Stimulated activated CD4-positive, alpha-beta T cell treated with anti-CD3 and anti-CD28 coated beads, TNF-alpha, amount 100 ng/mL, for 4 hours (primary cell): Measurements from ENCODE around the gene PAPSS1.
"Not testable (repeated sequence)": the region's sequence is repeated elsewhere in the genome, so short reads cannot be mapped to it uniquely, and the experiment has no call there.

ENCODE experiments used
- DNase-seq, 3 experiments: peaks; one replicate each; pipeline ENCODE4 v3.0.0-alpha.2; 2020; ENCODE audit warnings: low read depth in 3 of 3

Gene PAPSS1

GRCh38 chr4:107719922-107720722 lies at the start of gene PAPSS1:
PAPSS1 (minus strand) TSS chr4:107720234; CDS start chr4:107720179, 55 bp downstream.
- peak; percentile 89 to 91 (median 89) for DNase-seq

- no peak for DNase-seq
These were observed 40.4 kb upstream of the PAPSS1 start for GRCh38 chr4:107760281-107760947.

GRCh38 chr4:107757864-107758476 lies 37.9 kb upstream of the PAPSS1 start:
- DNase-seq: no peak

GRCh38 chr4:107757283-107757682 lies 37.2 kb upstream of the PAPSS1 start:
- DNase-seq: no peak

- no peak for DNase-seq
These were observed 35.9 kb upstream of the PAPSS1 start for GRCh38 chr4:107755841-107756356.

- DNase-seq: no peak
These were observed 31.6 kb upstream of the PAPSS1 start for GRCh38 chr4:107751670-107752069.

GRCh38 chr4:107747748-107748486 lies 27.9 kb upstream of the PAPSS1 start:
- DNase-seq: no peak

GRCh38 chr4:107746161-107746560 lies 26.1 kb upstream of the PAPSS1 start:
- no peak for DNase-seq

GRCh38 chr4:107744532-107744931 lies 24.5 kb upstream of the PAPSS1 start:
- DNase-seq: no peak

GRCh38 chr4:107743532-107743931 lies 23.5 kb upstream of the PAPSS1 start:
- DNase-seq: no peak

- no peak for DNase-seq
These were observed 22.8 kb upstream of the PAPSS1 start for GRCh38 chr4:107742791-107743190.

GRCh38 chr4:107742196-107742595 lies 22.2 kb upstream of the PAPSS1 start:
- no peak for DNase-seq

- DNase-seq: no peak
These were observed 21.1 kb upstream of the PAPSS1 start for GRCh38 chr4:107740950-107741701.

- DNase-seq: no peak
These were observed 20.3 kb upstream of the PAPSS1 start for GRCh38 chr4:107740381-107740780.

GRCh38 chr4:107737450-107737849 lies 17.4 kb upstream of the PAPSS1 start:
- no peak for DNase-seq

- no peak for DNase-seq
These were observed 17.0 kb upstream of the PAPSS1 start for GRCh38 chr4:107736924-107737448.

GRCh38 chr4:107736037-107736436 lies 16.0 kb upstream of the PAPSS1 start:
- no peak for DNase-seq

GRCh38 chr4:107734120-107734519 lies 14.1 kb upstream of the PAPSS1 start:
- no peak for DNase-seq

GRCh38 chr4:107733431-107733925 lies 13.4 kb upstream of the PAPSS1 start:
- no peak for DNase-seq

- not testable (repeated sequence) for DNase-seq
These were observed 9.0 kb upstream of the PAPSS1 start for GRCh38 chr4:107729050-107729449.
